HUES6 (cell line): ENCODE results near the gene CPLANE1.
A peak's percentile ranks its signal among the peaks of the same experiment; 100 is the strongest.
"Not testable (repeated sequence)": the region's sequence is repeated elsewhere in the genome, so short reads cannot be mapped to it uniquely, and the experiment has no call there.

ENCODE experiments used
- H3K27ac ChIP-seq: 2 replicates; pipeline ENCODE4 v1.7.0; 2013; ENCODE audit warnings: low read depth, mild to moderate bottlenecking, low read length, inconsistent platforms
- H3K27me3 ChIP-seq: 2 replicates; pipeline ENCODE4 v1.6.1; 2013; ENCODE audit warnings: low read length; ENCODE audit not compliant: control insufficient read depth, insufficient read depth
- H3K36me3 ChIP-seq: 2 replicates; pipeline ENCODE4 v1.6.1; 2013; ENCODE audit warnings: low read length; ENCODE audit not compliant: control insufficient read depth, insufficient read depth
- H3K4me1 ChIP-seq: 2 replicates; pipeline ENCODE4 v1.6.1; 2013; ENCODE audit warnings: low read length; ENCODE audit not compliant: control insufficient read depth, insufficient read depth
- H3K4me3 ChIP-seq: 2 replicates; pipeline ENCODE4 v1.5.1; 2013; ENCODE audit warnings: low read depth, low read length
- H3K9ac ChIP-seq: one replicate; pipeline ENCODE4 v1.6.1; 2013; ENCODE audit warnings: mild to moderate bottlenecking, low read length
- H3K9me3 ChIP-seq: 2 replicates; pipeline ENCODE4 v1.6.1; 2013; ENCODE audit warnings: low read depth, low read length; ENCODE audit not compliant: control insufficient read depth, insufficient read depth

The CPLANE1 gene

GRCh38 chr5:37248421-37248969 lies 681 bp downstream of the CPLANE1 start:
- H3K4me1 ChIP-seq, result 0 out of 2 replicates have a peak, but pooled peaks cover 5% of the 10 kb centered on the region
- peak overlapping the region; percentile 86 for H3K9ac ChIP-seq
- H3K9me3 ChIP-seq, result no peaks in the 10 kb centered on the region
- no peaks in the 10 kb centered on the region for H3K36me3 ChIP-seq
- H3K4me3 ChIP-seq, result peak overlapping the region; percentile 82
- peak overlapping the region; percentile 72; the same call in 1 of the 2 replicates for H3K27ac ChIP-seq
- no peaks in the 10 kb centered on the region for H3K27me3 ChIP-seq

- Histone ChIP-seq H3K4me1 (0 out of 2 replicates have a peak, but pooled peaks cover 5% of the 10 kb centered on the region), H3K4me3 (no peak overlapping the region), H3K27ac (no peak overlapping the region), H3K9me3 (no peaks in the 10 kb centered on the region), H3K27me3 (no peaks in the 10 kb centered on the region), H3K36me3 (no peaks in the 10 kb centered on the region), H3K9ac (no peak overlapping the region)
Measured at GRCh38 chr5:37247496-37247895, 1.7 kb downstream of the CPLANE1 start.

GRCh38 chr5:37247036-37247435 lies 2.1 kb downstream of the CPLANE1 start:
- Histone ChIP-seq H3K4me3 (no peak overlapping the region), H3K9ac (no peak overlapping the region), H3K36me3 (no peaks in the 10 kb centered on the region), H3K9me3 (no peaks in the 10 kb centered on the region), H3K27me3 (no peaks in the 10 kb centered on the region), H3K4me1 (0 out of 2 replicates have a peak, but pooled peaks cover 5% of the 10 kb centered on the region), H3K27ac (no peak overlapping the region)

- Histone ChIP-seq H3K27me3 (no peaks in the 10 kb centered on the region), H3K27ac (no peak overlapping the region), H3K36me3 (peaks cover 3% of the 10 kb centered on the region), H3K9me3 (no peaks in the 10 kb centered on the region), H3K4me3 (no peak overlapping the region), H3K4me1 (no peaks in the 10 kb centered on the region), H3K9ac (no peak overlapping the region)
Measured at GRCh38 chr5:37234288-37234687, 14.9 kb downstream of the CPLANE1 start.

- Histone ChIP-seq H3K36me3 (peaks cover 13% of the 10 kb centered on the region), H3K27ac (no peak overlapping the region), H3K4me1 (no peaks in the 10 kb centered on the region), H3K27me3 (no peaks in the 10 kb centered on the region), H3K9me3 (no peaks in the 10 kb centered on the region), H3K4me3 (no peak overlapping the region), H3K9ac (no peak overlapping the region)
Measured at GRCh38 chr5:37226377-37226776, 22.8 kb downstream of the CPLANE1 start.

- H3K9ac ChIP-seq, result no peak overlapping the region
- peaks cover 13% of the 10 kb centered on the region for H3K36me3 ChIP-seq
- H3K9me3 ChIP-seq, result no peaks in the 10 kb centered on the region
- H3K4me3 ChIP-seq, result no peak overlapping the region
- no peaks in the 10 kb centered on the region for H3K4me1 ChIP-seq
- H3K27me3 ChIP-seq, result no peaks in the 10 kb centered on the region
- H3K27ac ChIP-seq, result no peak overlapping the region
Measured at GRCh38 chr5:37222181-37222580, 27.0 kb downstream of the CPLANE1 start.

- not testable (repeated sequence) for H3K9ac ChIP-seq, H3K4me3 ChIP-seq, H3K4me1 ChIP-seq, H3K36me3 ChIP-seq, H3K27me3 ChIP-seq, H3K27ac ChIP-seq, H3K9me3 ChIP-seq
Measured at GRCh38 chr5:37220426-37220825, 28.8 kb downstream of the CPLANE1 start.

- H3K4me1 ChIP-seq, H3K27me3 ChIP-seq, H3K9ac ChIP-seq, H3K9me3 ChIP-seq, H3K4me3 ChIP-seq, H3K36me3 ChIP-seq, H3K27ac ChIP-seq: not testable (repeated sequence)
Measured at GRCh38 chr5:37219384-37219783, 29.8 kb downstream of the CPLANE1 start.

- H3K36me3 ChIP-seq, result peaks cover 5% of the 10 kb centered on the region; the same call in 1 of the 2 replicates
- H3K27ac ChIP-seq, result no peak overlapping the region
- H3K9ac ChIP-seq, result no peak overlapping the region
- H3K9me3 ChIP-seq, result no peaks in the 10 kb centered on the region
- H3K27me3 ChIP-seq, result no peaks in the 10 kb centered on the region
- no peaks in the 10 kb centered on the region for H3K4me1 ChIP-seq
- no peak overlapping the region for H3K4me3 ChIP-seq
Measured at GRCh38 chr5:37217976-37218375, 31.2 kb downstream of the CPLANE1 start.

- Histone ChIP-seq H3K4me1 (no peaks in the 10 kb centered on the region), H3K9ac (no peak overlapping the region), H3K36me3 (peaks cover 6% of the 10 kb centered on the region; the same call in 1 of the 2 replicates), H3K9me3 (no peaks in the 10 kb centered on the region), H3K27ac (no peak overlapping the region), H3K4me3 (no peak overlapping the region), H3K27me3 (no peaks in the 10 kb centered on the region)
Measured at GRCh38 chr5:37214550-37214949, 34.6 kb downstream of the CPLANE1 start.

- H3K9me3 ChIP-seq, result no peaks in the 10 kb centered on the region
- no peak overlapping the region for H3K4me3 ChIP-seq
- H3K4me1 ChIP-seq, result no peaks in the 10 kb centered on the region
- H3K36me3 ChIP-seq, result 0 out of 2 replicates have a peak, but pooled peaks cover 4% of the 10 kb centered on the region
- no peak overlapping the region for H3K9ac ChIP-seq
- no peaks in the 10 kb centered on the region for H3K27me3 ChIP-seq
- H3K27ac ChIP-seq, result no peak overlapping the region
Measured at GRCh38 chr5:37212096-37212495, 37.1 kb downstream of the CPLANE1 start.
